Measurements from ENCODE around the gene LIME1.

Gene LIME1

GRCh38 chr20:63755933-63756647 is 19.6 kb downstream of the LIME1 start:
- no peak overlapping the region for H3K4ac ChIP-seq (ENCODE audit: low read depth, low read length)
- no peak for DNase-seq
- no peak overlapping the region for H4K5ac ChIP-seq (ENCODE audit: low read length)
- no peak overlapping the region for H3K18ac ChIP-seq (ENCODE audit: low read length)
- no peaks in the 10 kb centered on the region for H3K4me1 ChIP-seq (ENCODE audit: control insufficient read depth, low read depth, low read length)
- H2BK15ac ChIP-seq (replicated peaks; ENCODE audit: low read depth): no peak overlapping the region
- H3K79me1 ChIP-seq (ENCODE audit: low read length): no peaks in the 10 kb centered on the region
- no peak overlapping the region for H3K27ac ChIP-seq (ENCODE audit: low read depth, low read length)
- no peak overlapping the region for H3K4me2 ChIP-seq (ENCODE audit: low read length)
- no peak overlapping the region for H2BK120ac ChIP-seq (ENCODE audit: low read depth, low read length)
- no peak overlapping the region for H2AK5ac ChIP-seq (ENCODE audit: low read length)
- no CpG with 5 or more reads among the region's 18 CpGs for WGBS (ENCODE audit: extremely low coverage, insufficient coverage, low lambda C conversion rate)
- H3K23ac ChIP-seq (ENCODE audit: low read length): no peak overlapping the region
- no peak overlapping the region for H3K9ac ChIP-seq (ENCODE audit: low read length)
- H3K36me3 ChIP-seq (ENCODE audit: control insufficient read depth, insufficient read depth, low read length): no peaks in the 10 kb centered on the region
- no peak overlapping the region for H2BK5ac ChIP-seq (ENCODE audit: low read length)
- no peak overlapping the region for H4K8ac ChIP-seq (ENCODE audit: low read depth, low read length)
- H3K27me3 ChIP-seq (ENCODE audit: insufficient read depth, low read length, poor library complexity): no peaks in the 10 kb centered on the region
- H3K4me3 ChIP-seq (ENCODE audit: low read length): no peak overlapping the region
- no peak overlapping the region for H3K56ac ChIP-seq (ENCODE audit: low read length)
- H3K79me2 ChIP-seq (ENCODE audit: control insufficient read depth, insufficient read depth, low read length): no peaks in the 10 kb centered on the region

GRCh38 chr20:63756648-63756991 is 20.2 kb downstream of the LIME1 start:
- no peak overlapping the region for H2BK5ac ChIP-seq (ENCODE audit: low read length)
- H3K27me3 ChIP-seq (ENCODE audit: insufficient read depth, low read length, poor library complexity): no peaks in the 10 kb centered on the region
- DNase-seq: no peak
- no peak overlapping the region for H3K23ac ChIP-seq (ENCODE audit: low read length)
- H4K8ac ChIP-seq (ENCODE audit: low read depth, low read length): no peak overlapping the region
- no peak overlapping the region for H3K9ac ChIP-seq (ENCODE audit: low read length)
- no peak overlapping the region for H3K27ac ChIP-seq (ENCODE audit: low read depth, low read length)
- H3K79me1 ChIP-seq (ENCODE audit: low read length): no peaks in the 10 kb centered on the region
- WGBS (ENCODE audit: extremely low coverage, insufficient coverage, low lambda C conversion rate): no CpG with 5 or more reads among the region's 8 CpGs
- no peaks in the 10 kb centered on the region for H3K4me1 ChIP-seq (ENCODE audit: control insufficient read depth, low read depth, low read length)
- H3K56ac ChIP-seq (ENCODE audit: low read length): no peak overlapping the region
- H2BK15ac ChIP-seq (replicated peaks; ENCODE audit: low read depth): no peak overlapping the region
- no peaks in the 10 kb centered on the region for H3K79me2 ChIP-seq (ENCODE audit: control insufficient read depth, insufficient read depth, low read length)
- no peak overlapping the region for H2AK5ac ChIP-seq (ENCODE audit: low read length)
- no peaks in the 10 kb centered on the region for H3K36me3 ChIP-seq (ENCODE audit: control insufficient read depth, insufficient read depth, low read length)
- no peak overlapping the region for H2BK120ac ChIP-seq (ENCODE audit: low read depth, low read length)
- no peak overlapping the region for H4K5ac ChIP-seq (ENCODE audit: low read length)
- H3K4me2 ChIP-seq (ENCODE audit: low read length): no peak overlapping the region
- H3K4me3 ChIP-seq (ENCODE audit: low read length): no peak overlapping the region
- no peak overlapping the region for H3K4ac ChIP-seq (ENCODE audit: low read depth, low read length)
- H3K18ac ChIP-seq (ENCODE audit: low read length): no peak overlapping the region

GRCh38 chr20:63758152-63758551 is 21.7 kb downstream of the LIME1 start:
- no peaks in the 10 kb centered on the region for H3K79me2 ChIP-seq (ENCODE audit: control insufficient read depth, insufficient read depth, low read length)

GRCh38 chr20:63759377-63759901 is 23.0 kb downstream of the LIME1 start:
- Histone ChIP-seq H3K9ac (ENCODE audit: low read length) (no peak overlapping the region), H3K79me1 (ENCODE audit: low read length) (no peaks in the 10 kb centered on the region), H3K4me3 (ENCODE audit: low read length) (no peak overlapping the region), H2BK15ac (replicated peaks; ENCODE audit: low read depth) (no peak overlapping the region), H3K79me2 (ENCODE audit: control insufficient read depth, insufficient read depth, low read length) (no peaks in the 10 kb centered on the region), H3K4ac (ENCODE audit: low read depth, low read length) (no peak overlapping the region), H3K23ac (ENCODE audit: low read length) (no peak overlapping the region), H3K56ac (ENCODE audit: low read length) (no peak overlapping the region), H3K4me2 (ENCODE audit: low read length) (no peak overlapping the region), H3K36me3 (ENCODE audit: control insufficient read depth, insufficient read depth, low read length) (no peaks in the 10 kb centered on the region), H3K27me3 (ENCODE audit: insufficient read depth, low read length, poor library complexity) (no peaks in the 10 kb centered on the region), H2AK5ac (ENCODE audit: low read length) (no peak overlapping the region), H4K8ac (ENCODE audit: low read depth, low read length) (no peak overlapping the region), H2BK5ac (ENCODE audit: low read length) (no peak overlapping the region), H3K27ac (ENCODE audit: low read depth, low read length) (no peak overlapping the region), H3K18ac (ENCODE audit: low read length) (no peak overlapping the region), H3K4me1 (ENCODE audit: control insufficient read depth, low read depth, low read length) (no peaks in the 10 kb centered on the region), H2BK120ac (ENCODE audit: low read depth, low read length) (no peak overlapping the region), H4K5ac (ENCODE audit: low read length) (no peak overlapping the region)
- WGBS (ENCODE audit: extremely low coverage, insufficient coverage, low lambda C conversion rate): no CpG with 5 or more reads among the region's 7 CpGs
- DNase-seq: no peak

More at GRCh38 chr20:63758152-63758551, 21.7 kb downstream of the LIME1 start:
- Histone ChIP-seq H3K27ac (ENCODE audit: low read depth, low read length) (no peak overlapping the region), H3K9ac (ENCODE audit: low read length) (no peak overlapping the region), H2BK120ac (ENCODE audit: low read depth, low read length) (no peak overlapping the region), H3K18ac (ENCODE audit: low read length) (no peak overlapping the region), H3K4ac (ENCODE audit: low read depth, low read length) (no peak overlapping the region), H4K5ac (ENCODE audit: low read length) (no peak overlapping the region), H2AK5ac (ENCODE audit: low read length) (no peak overlapping the region), H3K4me2 (ENCODE audit: low read length) (no peak overlapping the region), H3K79me1 (ENCODE audit: low read length) (no peaks in the 10 kb centered on the region), H3K56ac (ENCODE audit: low read length) (no peak overlapping the region), H3K4me3 (ENCODE audit: low read length) (no peak overlapping the region), H4K8ac (ENCODE audit: low read depth, low read length) (no peak overlapping the region), H3K23ac (ENCODE audit: low read length) (no peak overlapping the region), H3K36me3 (ENCODE audit: control insufficient read depth, insufficient read depth, low read length) (no peaks in the 10 kb centered on the region), H2BK15ac (replicated peaks; ENCODE audit: low read depth) (no peak overlapping the region), H2BK5ac (ENCODE audit: low read length) (no peak overlapping the region), H3K27me3 (ENCODE audit: insufficient read depth, low read length, poor library complexity) (no peaks in the 10 kb centered on the region), H3K4me1 (ENCODE audit: control insufficient read depth, low read depth, low read length) (no peaks in the 10 kb centered on the region)
- WGBS (ENCODE audit: extremely low coverage, insufficient coverage, low lambda C conversion rate): no CpG with 5 or more reads among the region's 7 CpGs
- DNase-seq: no peak

GRCh38 chr20:63765082-63765873 is 28.8 kb downstream of the LIME1 start:
- H2BK15ac ChIP-seq (replicated peaks; ENCODE audit: low read depth): no peak overlapping the region
- H3K4me1 ChIP-seq (ENCODE audit: control insufficient read depth, low read depth, low read length): no peaks in the 10 kb centered on the region
- H3K27ac ChIP-seq (ENCODE audit: low read depth, low read length): no peak overlapping the region
- no peak overlapping the region for H2BK5ac ChIP-seq (ENCODE audit: low read length)
- H3K79me2 ChIP-seq (ENCODE audit: control insufficient read depth, insufficient read depth, low read length): no peaks in the 10 kb centered on the region
- H3K79me1 ChIP-seq (ENCODE audit: low read length): no peaks in the 10 kb centered on the region
- H3K36me3 ChIP-seq (ENCODE audit: control insufficient read depth, insufficient read depth, low read length): no peaks in the 10 kb centered on the region
- H3K23ac ChIP-seq (ENCODE audit: low read length): no peak overlapping the region
- H3K4me2 ChIP-seq (ENCODE audit: low read length): no peak overlapping the region
- H3K56ac ChIP-seq (ENCODE audit: low read length): no peak overlapping the region
- no peak overlapping the region for H3K18ac ChIP-seq (ENCODE audit: low read length)
- no peak overlapping the region for H3K4ac ChIP-seq (ENCODE audit: low read depth, low read length)
- no peak overlapping the region for H3K9ac ChIP-seq (ENCODE audit: low read length)
- no peak overlapping the region for H3K4me3 ChIP-seq (ENCODE audit: low read length)
- no CpG with 5 or more reads among the region's 16 CpGs for WGBS (ENCODE audit: extremely low coverage, insufficient coverage, low lambda C conversion rate)
- H4K8ac ChIP-seq (ENCODE audit: low read depth, low read length): no peak overlapping the region
- no peak overlapping the region for H4K5ac ChIP-seq (ENCODE audit: low read length)
- H2AK5ac ChIP-seq (ENCODE audit: low read length): no peak overlapping the region
- no peaks in the 10 kb centered on the region for H3K27me3 ChIP-seq (ENCODE audit: insufficient read depth, low read length, poor library complexity)
- no peak for DNase-seq
- H2BK120ac ChIP-seq (ENCODE audit: low read depth, low read length): no peak overlapping the region

Measured in mesendoderm (in vitro differentiated cells).